ENCODE measurements around the gene ECHDC3. TPM values are rescaled to one million over a fixed set of nuclear protein-coding genes. Genes with fewer than 3 reads are reported as not detected.
"Not testable (repeated sequence)": the region's sequence is repeated elsewhere in the genome, so short reads cannot be mapped to it uniquely, and the experiment has no call there.

Gene ECHDC3
- total RNA-seq, 2 donors from 2014 or later, result 4.2 to 4.3 TPM

GRCh38 chr10:11724938-11725776 is 17.0 kb upstream of the ECHDC3 start:
- ATAC-seq (replicated peaks in 1 of 2), result peak; percentile 53 to 63
- peaks cover 1 to 3% of the 10 kb centered on the region in 2 donors for H3K9me3 Mint-ChIP-seq
- DNase-seq, result no peak
- peaks cover 0 to 6% of the 10 kb centered on the region in 2 donors for H3K36me3 Mint-ChIP-seq (ENCODE audit: insufficient read depth in 2 of 2)
- H3K27me3 Mint-ChIP-seq (ENCODE audit: low read depth), result peaks cover 49% of the 10 kb centered on the region
- peaks cover 6% of the 10 kb centered on the region for H3K4me1 Mint-ChIP-seq (ENCODE audit: low read depth)
- no peak overlapping the region for H3K27ac Mint-ChIP-seq
- no peak overlapping the region for H3K4me3 Mint-ChIP-seq

GRCh38 chr10:11725912-11726311 is 16.3 kb upstream of the ECHDC3 start:
- H3K27me3 Mint-ChIP-seq (ENCODE audit: low read depth), result peaks cover 43% of the 10 kb centered on the region
- H3K27ac Mint-ChIP-seq, result no peak overlapping the region
- peaks cover 0 to 6% of the 10 kb centered on the region in 2 donors for H3K36me3 Mint-ChIP-seq (ENCODE audit: insufficient read depth in 2 of 2)
- ATAC-seq (replicated peaks in 1 of 2) (no peak), DNase-seq (no peak)
- peaks cover 1 to 3% of the 10 kb centered on the region in 2 donors for H3K9me3 Mint-ChIP-seq
- no peak overlapping the region for H3K4me3 Mint-ChIP-seq
- peaks cover 6% of the 10 kb centered on the region for H3K4me1 Mint-ChIP-seq (ENCODE audit: low read depth)

GRCh38 chr10:11727563-11727962 is 14.6 kb upstream of the ECHDC3 start:
- Mint-ChIP-seq H3K27me3 (ENCODE audit: low read depth) (peaks cover 29% of the 10 kb centered on the region), H3K4me3 (no peak overlapping the region), H3K36me3 (ENCODE audit: insufficient read depth in 2 of 2) (peaks cover 0 to 6% of the 10 kb centered on the region in 2 donors), H3K9me3 (peaks cover 1 to 3% of the 10 kb centered on the region in 2 donors), H3K27ac (no peak overlapping the region), H3K4me1 (ENCODE audit: low read depth) (peaks cover 6% of the 10 kb centered on the region)
- DNase-seq (no peak), ATAC-seq (replicated peaks in 1 of 2) (no peak)

- no peak for ATAC-seq (replicated peaks in 1 of 2)
- DNase-seq, result no peak
- H3K36me3 Mint-ChIP-seq (ENCODE audit: insufficient read depth in 2 of 2), result peaks cover 0 to 6% of the 10 kb centered on the region in 2 donors
- H3K9me3 Mint-ChIP-seq, result peaks cover 1 to 3% of the 10 kb centered on the region in 2 donors
- H3K27me3 Mint-ChIP-seq (ENCODE audit: low read depth), result peaks cover 29% of the 10 kb centered on the region
- H3K4me3 Mint-ChIP-seq, result no peak overlapping the region
- no peak overlapping the region for H3K27ac Mint-ChIP-seq
- peaks cover 6% of the 10 kb centered on the region for H3K4me1 Mint-ChIP-seq (ENCODE audit: low read depth)
Observed at GRCh38 chr10:11728353-11728752, 13.8 kb upstream of the ECHDC3 start.

GRCh38 chr10:11729790-11730315 is 12.3 kb upstream of the ECHDC3 start:
- DNase-seq (no peak), ATAC-seq (replicated peaks in 1 of 2) (no peak)
- peaks cover 0 to 6% of the 10 kb centered on the region in 2 donors for H3K36me3 Mint-ChIP-seq (ENCODE audit: insufficient read depth in 2 of 2)
- no peak overlapping the region for H3K4me3 Mint-ChIP-seq
- peaks cover 6% of the 10 kb centered on the region for H3K4me1 Mint-ChIP-seq (ENCODE audit: low read depth)
- H3K27me3 Mint-ChIP-seq (ENCODE audit: low read depth), result peaks cover 29% of the 10 kb centered on the region
- H3K9me3 Mint-ChIP-seq, result peaks cover 1 to 3% of the 10 kb centered on the region in 2 donors
- no peak overlapping the region for H3K27ac Mint-ChIP-seq

GRCh38 chr10:11730779-11731178 is 11.4 kb upstream of the ECHDC3 start:
- Mint-ChIP-seq H3K4me3 (no peak overlapping the region), H3K27ac (no peak overlapping the region), H3K36me3 (ENCODE audit: insufficient read depth in 2 of 2) (peaks cover 0 to 6% of the 10 kb centered on the region in 2 donors), H3K9me3 (peaks cover 1 to 3% of the 10 kb centered on the region in 2 donors), H3K27me3 (ENCODE audit: low read depth) (peaks cover 20% of the 10 kb centered on the region), H3K4me1 (ENCODE audit: low read depth) (no peaks in the 10 kb centered on the region)
- ATAC-seq (replicated peaks in 1 of 2) (no peak), DNase-seq (no peak)

GRCh38 chr10:11736767-11737166 is 5.4 kb upstream of the ECHDC3 start:
- not testable (repeated sequence) for H3K27ac Mint-ChIP-seq; ATAC-seq (replicated peaks in 1 of 2); H3K4me1 Mint-ChIP-seq (ENCODE audit: low read depth); H3K4me3 Mint-ChIP-seq; H3K9me3 Mint-ChIP-seq; DNase-seq
- H3K27me3 Mint-ChIP-seq (ENCODE audit: low read depth), result peaks cover 35% of the 10 kb centered on the region
- H3K36me3 Mint-ChIP-seq (ENCODE audit: insufficient read depth in 2 of 2), result peaks cover 2 to 11% of the 10 kb centered on the region in 2 donors

- not testable (repeated sequence) for H3K4me1 Mint-ChIP-seq (ENCODE audit: low read depth); H3K4me3 Mint-ChIP-seq; ATAC-seq (replicated peaks in 1 of 2); H3K27ac Mint-ChIP-seq; H3K9me3 Mint-ChIP-seq; DNase-seq
- H3K27me3 Mint-ChIP-seq (ENCODE audit: low read depth), result peaks cover 36% of the 10 kb centered on the region
- peaks cover 2 to 11% of the 10 kb centered on the region in 2 donors for H3K36me3 Mint-ChIP-seq (ENCODE audit: insufficient read depth in 2 of 2)
Observed at GRCh38 chr10:11737258-11738032, 4.7 kb upstream of the ECHDC3 start.

- Mint-ChIP-seq H3K27me3 (ENCODE audit: low read depth) (peaks cover 43% of the 10 kb centered on the region), H3K27ac (no peak overlapping the region), H3K4me3 (no peak overlapping the region), H3K9me3 (no peaks in the 10 kb centered on the region), H3K36me3 (ENCODE audit: insufficient read depth in 2 of 2) (peaks cover 2 to 11% of the 10 kb centered on the region in 2 donors), H3K4me1 (ENCODE audit: low read depth) (peaks cover 7% of the 10 kb centered on the region)
- ATAC-seq (replicated peaks in 1 of 2), result no peak
- DNase-seq, result no peak
Observed at GRCh38 chr10:11740907-11741306, 1.3 kb upstream of the ECHDC3 start.

GRCh38 chr10:11741608-11742007 is 574 bp upstream of the ECHDC3 start:
- Mint-ChIP-seq H3K27me3 (ENCODE audit: low read depth) (peaks cover 43% of the 10 kb centered on the region), H3K36me3 (ENCODE audit: insufficient read depth in 2 of 2) (peaks cover 2 to 11% of the 10 kb centered on the region in 2 donors), H3K4me1 (ENCODE audit: low read depth) (peaks cover 7% of the 10 kb centered on the region), H3K9me3 (no peaks in the 10 kb centered on the region), H3K4me3 (peak overlapping the region; percentile 68 to 76), H3K27ac (no peak overlapping the region)
- no peak for ATAC-seq (replicated peaks in 1 of 2)
- no peak for DNase-seq

GRCh38 chr10:11742779-11743298 is 657 bp downstream of the ECHDC3 start:
- no peaks in the 10 kb centered on the region for H3K9me3 Mint-ChIP-seq
- peaks cover 2 to 11% of the 10 kb centered on the region in 2 donors for H3K36me3 Mint-ChIP-seq (ENCODE audit: insufficient read depth in 2 of 2)
- peaks cover 7% of the 10 kb centered on the region for H3K4me1 Mint-ChIP-seq (ENCODE audit: low read depth)
- peak in 1 of 2 donors; percentile 12 for DNase-seq
- H3K4me3 Mint-ChIP-seq, result peak overlapping the region; percentile 65 to 70
- peaks cover 37% of the 10 kb centered on the region for H3K27me3 Mint-ChIP-seq (ENCODE audit: low read depth)
- H3K27ac Mint-ChIP-seq, result no peak overlapping the region
- ATAC-seq (replicated peaks in 1 of 2), result peak in 1 of 2 donors; percentile 6

GRCh38 chr10:11743461-11744338 is 1.5 kb downstream of the ECHDC3 start:
- Mint-ChIP-seq H3K4me1 (ENCODE audit: low read depth) (peaks cover 7% of the 10 kb centered on the region), H3K4me3 (peak overlapping the region; percentile 65 to 70), H3K27ac (no peak overlapping the region), H3K27me3 (ENCODE audit: low read depth) (peaks cover 30% of the 10 kb centered on the region), H3K9me3 (no peaks in the 10 kb centered on the region), H3K36me3 (ENCODE audit: insufficient read depth in 2 of 2) (peaks cover 0 to 8% of the 10 kb centered on the region in 2 donors)
- DNase-seq, result no peak
- no peak for ATAC-seq (replicated peaks in 1 of 2)

All from activated T-cell treated with anti-CD3 and anti-CD28 coated beads, Interleukin-2, amount 50 U/mL, for 72 hours (primary cell).